ENCODE measurements around the gene SPATA17. TPM values are rescaled to one million over a fixed set of nuclear protein-coding genes. Genes with fewer than 3 reads are reported as not detected.
"Not testable (repeated sequence)": the region's sequence is repeated elsewhere in the genome, so short reads cannot be mapped to it uniquely, and the experiment has no call there.

SPATA17 gene
- total RNA-seq (2014; rRNA removed; shearing (Covaris generic)), result 0.12 and 0.91 TPM in 2 replicates

- peak; percentile 92 for DNase-seq (ENCODE audit: low spot score)
These were observed at the start of gene SPATA17, which contains the start of gene GPATCH2 for GRCh38 chr1:217630711-217631591. TSS of gene SPATA17 (plus strand) at chr1:217631344. CDS start at chr1:217631379, 35 bp downstream. TSS of gene GPATCH2 (minus strand) at chr1:217631090. CDS start at chr1:217630971, 119 bp downstream.

GRCh38 chr1:217584286-217584811, 46.8 kb upstream of the SPATA17 start:
- not testable (repeated sequence) for DNase-seq (ENCODE audit: low spot score)

- DNase-seq (ENCODE audit: low spot score), result no peak
These were observed 45.6 kb upstream of the SPATA17 start for GRCh38 chr1:217585577-217585976.

- no peak for DNase-seq (ENCODE audit: low spot score)
These were observed 44.6 kb upstream of the SPATA17 start for GRCh38 chr1:217586586-217586985.

- no peak for DNase-seq (ENCODE audit: low spot score)
These were observed 40.5 kb upstream of the SPATA17 start for GRCh38 chr1:217590598-217590997.

- no peak for DNase-seq (ENCODE audit: low spot score)
These were observed 32.0 kb upstream of the SPATA17 start for GRCh38 chr1:217599154-217599553.

- DNase-seq (ENCODE audit: low spot score), result no peak
These were observed 28.8 kb upstream of the SPATA17 start for GRCh38 chr1:217602380-217602779.

GRCh38 chr1:217605390-217605789, 25.8 kb upstream of the SPATA17 start:
- no peak for DNase-seq (ENCODE audit: low spot score)

- no peak for DNase-seq (ENCODE audit: low spot score)
These were observed 16.9 kb upstream of the SPATA17 start for GRCh38 chr1:217614200-217614712.

GRCh38 chr1:217617126-217617525, 14.0 kb upstream of the SPATA17 start:
- no peak for DNase-seq (ENCODE audit: low spot score)

GRCh38 chr1:217620814-217621213, 10.3 kb upstream of the SPATA17 start:
- DNase-seq (ENCODE audit: low spot score), result no peak

- no peak for DNase-seq (ENCODE audit: low spot score)
These were observed 9.1 kb upstream of the SPATA17 start for GRCh38 chr1:217622042-217622441.

- no peak for DNase-seq (ENCODE audit: low spot score)
These were observed 4.8 kb upstream of the SPATA17 start for GRCh38 chr1:217626321-217626720.

- DNase-seq (ENCODE audit: low spot score), result no peak
These were observed 3.7 kb upstream of the SPATA17 start for GRCh38 chr1:217627431-217627830.

- DNase-seq (ENCODE audit: low spot score), result no peak
These were observed 11.3 kb downstream of the SPATA17 start for GRCh38 chr1:217642455-217642854.

- DNase-seq (ENCODE audit: low spot score), result no peak
These were observed 16.6 kb downstream of the SPATA17 start for GRCh38 chr1:217647791-217648190.

- DNase-seq (ENCODE audit: low spot score), result no peak
These were observed 19.5 kb downstream of the SPATA17 start for GRCh38 chr1:217650674-217651073.

GRCh38 chr1:217660353-217661062, 29.4 kb downstream of the SPATA17 start:
- peak; percentile 92 for DNase-seq (ENCODE audit: low spot score)

- no peak for DNase-seq (ENCODE audit: low spot score)
These were observed 30.3 kb downstream of the SPATA17 start for GRCh38 chr1:217661407-217661806.

- no peak for DNase-seq (ENCODE audit: low spot score)
These were observed 37.3 kb downstream of the SPATA17 start for GRCh38 chr1:217668351-217668940.

- no peak for DNase-seq (ENCODE audit: low spot score)
These were observed 42.2 kb downstream of the SPATA17 start for GRCh38 chr1:217673387-217673786.
